ENCODE data around the gene NFU1.
"Not testable (repeated sequence)": the region's sequence is repeated elsewhere in the genome, so short reads cannot be mapped to it uniquely, and the experiment has no call there.

Gene NFU1

DNA sequence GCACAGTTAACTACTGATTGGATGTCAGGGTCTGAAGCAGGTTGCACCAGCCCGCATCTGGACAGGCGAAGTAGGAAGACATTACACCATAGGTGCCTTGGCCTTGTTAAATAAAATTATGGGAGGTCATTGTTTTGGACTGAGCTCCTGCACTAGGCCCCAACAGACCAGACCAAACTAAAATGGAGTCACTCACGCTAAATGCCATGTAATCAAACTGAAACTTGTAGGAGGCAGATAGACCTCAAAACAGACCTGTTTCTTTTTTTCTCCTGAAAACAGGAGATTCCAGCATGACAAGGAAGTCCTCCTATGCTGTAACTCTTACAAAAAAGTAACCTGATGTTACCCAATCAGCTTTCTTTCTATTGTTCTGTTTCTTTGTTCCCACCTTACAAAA, 15.5 kb upstream of the NFU1 start:
- in situ Hi-C loops (cut with HindIII; ENCODE audit: low sequenced_read_pairs) = no loop called here

DNA sequence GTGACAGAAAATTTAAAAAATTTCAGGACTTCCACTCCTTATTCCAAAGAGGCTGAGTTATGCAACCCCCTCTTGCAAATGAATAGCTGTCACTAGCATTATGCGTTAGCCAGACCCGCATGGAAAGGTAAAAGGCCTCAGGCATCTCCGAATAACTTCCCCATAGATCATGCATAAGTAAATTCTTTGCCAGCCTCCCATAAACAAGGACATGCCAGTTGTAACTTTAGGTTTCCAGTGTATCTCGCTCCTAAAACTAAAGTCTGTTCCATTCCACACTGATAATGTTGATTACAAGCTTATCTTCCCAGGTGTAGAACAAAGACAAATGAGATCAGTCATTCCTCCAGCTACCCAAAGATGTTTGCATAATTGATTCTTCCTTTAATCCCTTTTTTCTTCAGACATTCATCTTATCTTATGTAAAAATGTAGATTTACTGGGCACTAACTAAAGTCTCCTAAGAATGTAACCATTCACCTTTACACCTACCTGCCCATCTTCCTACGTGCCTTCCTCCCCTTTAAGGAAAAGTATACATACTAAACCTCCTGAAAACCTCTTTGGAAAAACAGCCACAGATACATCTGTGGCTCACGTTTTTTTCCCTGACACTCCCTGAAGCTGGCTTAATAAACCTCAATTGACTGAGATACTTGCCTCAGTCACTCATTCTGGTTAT, 13.6 kb upstream of the NFU1 start:
- in situ Hi-C loops (cut with HindIII; ENCODE audit: low sequenced_read_pairs) = no loop called here

DNA sequence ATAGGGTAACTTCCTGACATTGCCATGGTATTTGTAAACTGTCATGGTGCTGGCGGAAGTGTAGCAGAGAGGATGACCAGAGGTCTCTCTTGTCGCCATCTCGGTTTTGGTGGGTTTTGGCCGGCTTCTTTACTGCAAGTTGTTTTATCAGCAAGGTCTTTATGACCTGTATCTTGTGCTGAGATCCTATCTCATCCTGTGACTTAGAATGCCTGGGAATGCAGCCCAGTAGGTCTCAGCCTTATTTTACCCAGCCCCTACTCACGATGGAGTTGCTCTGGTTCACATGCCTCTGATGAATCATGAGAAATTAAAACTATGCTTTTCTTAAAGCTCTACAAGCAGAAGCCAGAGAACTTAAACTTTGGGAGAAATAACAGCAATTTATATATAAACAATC, 12.7 kb upstream of the NFU1 start:
- in situ Hi-C loops (cut with HindIII; ENCODE audit: low sequenced_read_pairs) = no loop called here

DNA sequence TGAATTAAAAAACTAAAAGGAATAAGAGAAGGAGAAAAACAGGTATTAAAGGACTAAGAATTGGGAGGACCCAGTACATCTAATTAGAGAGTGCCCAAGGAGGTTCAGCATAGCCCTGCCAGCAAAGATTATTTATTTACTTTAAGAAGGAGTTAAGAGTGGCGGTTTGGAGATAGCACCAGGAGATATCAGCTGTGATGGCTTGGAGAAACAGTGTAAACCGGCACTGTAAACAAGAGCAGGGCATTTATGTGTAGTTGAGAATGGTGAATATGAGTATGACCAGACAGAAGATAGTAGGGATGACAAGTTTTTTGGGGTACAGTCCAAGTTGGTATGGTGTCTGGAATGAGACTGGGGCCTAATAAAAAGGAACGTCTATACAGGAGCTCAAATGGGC, 6.4 kb upstream of the NFU1 start:
- in situ Hi-C loops (cut with HindIII; ENCODE audit: low sequenced_read_pairs) = not testable (repeated sequence)

DNA sequence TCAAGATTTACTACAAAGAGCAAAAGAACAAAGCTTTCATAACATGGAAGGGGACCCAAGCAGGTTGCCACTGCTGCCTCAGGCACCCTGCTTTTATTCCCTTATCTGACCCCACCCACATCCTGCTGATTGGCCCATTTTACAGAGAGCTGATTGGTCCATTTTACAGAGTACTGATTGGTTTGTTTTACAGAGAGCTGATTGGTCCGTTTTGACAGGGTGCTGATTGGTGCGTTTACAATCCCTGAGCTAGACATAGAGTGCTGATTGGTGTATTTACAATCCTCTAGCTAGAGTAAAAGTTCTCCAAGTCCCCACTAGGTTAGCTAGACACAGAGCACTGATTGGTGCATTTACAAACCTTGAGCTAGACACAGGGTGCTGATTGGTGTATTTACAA, 2.3 kb upstream of the NFU1 start:
- in situ Hi-C loops (cut with HindIII; ENCODE audit: low sequenced_read_pairs) = not testable (repeated sequence)

DNA sequence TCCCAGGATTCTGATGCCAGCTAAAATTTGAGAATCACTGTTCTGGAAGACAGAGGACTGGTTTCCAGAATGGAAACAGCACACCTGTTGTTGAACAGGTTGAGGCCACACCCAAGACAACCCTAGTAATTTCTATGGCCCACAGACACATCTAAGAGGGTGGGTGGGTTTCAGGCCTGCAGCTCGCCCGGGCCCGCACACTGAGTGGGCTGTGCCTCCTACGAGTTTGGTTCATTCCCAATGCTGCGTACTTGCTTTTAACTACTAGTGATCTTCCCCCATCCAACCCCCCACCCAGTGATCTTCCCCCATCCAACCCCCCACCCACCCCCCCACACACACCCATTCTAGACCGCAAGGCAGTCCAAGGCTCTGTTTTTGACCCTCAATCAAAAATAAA, 1.3 kb upstream of the NFU1 start:
- in situ Hi-C loops (cut with HindIII; ENCODE audit: low sequenced_read_pairs) = no loop called here

DNA sequence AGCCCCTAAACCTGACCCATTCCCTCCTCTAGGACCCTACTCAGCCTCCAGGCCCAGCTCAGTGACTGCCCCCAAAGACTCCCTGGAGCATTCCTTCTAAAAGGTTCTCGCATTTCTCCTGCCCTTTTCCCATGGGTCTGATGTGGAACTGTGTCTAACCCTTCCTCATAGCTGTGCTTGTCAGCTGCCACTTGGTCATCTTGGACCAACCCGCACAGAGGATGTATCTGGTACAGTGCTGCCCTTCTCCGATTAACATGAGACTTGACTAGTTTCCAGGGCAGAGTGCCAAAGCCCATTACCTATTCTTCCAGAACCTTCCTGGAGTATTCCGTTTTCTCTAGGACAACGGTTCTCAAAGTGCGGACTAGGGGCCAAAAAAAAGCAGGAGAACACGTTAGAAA, 518 bp upstream of the NFU1 start:
- in situ Hi-C loops (cut with HindIII; ENCODE audit: low sequenced_read_pairs) = no loop called here

DNA sequence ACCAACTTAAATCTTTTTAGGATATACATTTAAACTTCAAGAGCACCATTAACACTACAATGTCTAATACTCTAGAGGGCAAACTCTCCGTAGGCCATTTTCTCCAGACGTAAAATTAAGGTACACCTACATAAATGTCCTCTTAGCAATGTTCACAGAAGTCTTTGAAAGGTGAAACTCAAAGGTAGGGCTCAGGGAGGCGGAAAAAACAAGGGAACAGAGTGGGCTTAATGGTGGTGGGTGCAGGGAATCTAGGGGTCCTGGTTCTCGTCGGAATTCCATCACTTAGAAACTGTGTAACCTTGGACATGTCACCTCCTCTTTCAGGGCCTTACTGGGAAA, 668 bp downstream of the NFU1 start:
- in situ Hi-C loops (cut with HindIII; ENCODE audit: low sequenced_read_pairs) = no loop called here

DNA sequence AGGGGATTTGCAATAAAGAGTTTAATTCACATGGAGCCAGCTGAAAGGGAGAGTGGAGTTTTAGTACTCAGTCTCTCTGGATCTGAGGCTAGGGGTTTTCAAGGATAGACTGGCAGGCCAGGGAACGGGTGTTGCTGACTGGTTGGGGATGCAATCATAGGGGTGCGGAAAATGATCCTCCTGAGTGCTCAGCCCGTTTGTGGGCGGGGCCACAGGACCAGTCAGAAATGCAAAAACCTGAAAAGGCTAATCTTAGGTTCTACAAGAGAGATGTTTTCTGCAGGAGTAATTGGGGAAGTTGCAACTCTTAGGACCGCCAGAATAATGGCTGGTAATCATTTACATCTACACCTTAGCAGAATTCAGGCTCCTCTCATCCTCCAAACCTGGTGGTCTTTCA, 2.5 kb downstream of the NFU1 start:
- in situ Hi-C loops (cut with HindIII; ENCODE audit: low sequenced_read_pairs) = no loop called here

DNA sequence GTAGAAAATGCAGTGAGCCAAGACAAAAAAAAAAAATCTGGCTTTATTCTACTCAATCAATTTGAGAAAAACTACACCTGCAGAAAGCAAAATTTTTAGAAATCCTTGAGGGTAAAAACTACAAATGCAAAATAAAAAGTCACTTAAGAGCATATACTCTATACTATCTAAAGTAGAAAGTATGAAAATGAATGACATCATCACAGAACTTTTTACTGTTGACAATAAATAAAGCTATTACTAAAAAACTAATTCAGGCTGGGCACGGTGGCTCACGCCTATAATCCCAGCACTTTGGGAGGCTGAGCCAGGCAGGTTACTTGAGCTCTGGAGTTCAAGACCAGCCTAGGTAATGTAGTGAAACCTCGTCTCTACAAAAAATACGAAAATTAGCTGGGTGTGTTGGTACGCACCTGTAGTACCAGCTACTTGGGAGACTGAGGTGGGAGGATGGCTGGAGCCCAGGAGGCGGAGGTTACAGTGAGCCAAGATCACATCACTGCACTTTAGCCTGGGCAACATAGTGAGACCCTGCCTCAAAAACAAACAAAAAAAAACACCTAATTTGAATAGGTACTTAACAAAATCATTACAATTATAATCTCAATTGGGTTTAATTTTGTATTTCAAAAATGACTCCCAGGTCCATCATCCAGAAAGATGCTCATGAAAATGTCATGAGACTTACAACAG, 7.6 kb downstream of the NFU1 start:
- in situ Hi-C loops (cut with HindIII; ENCODE audit: low sequenced_read_pairs) = no loop called here

DNA sequence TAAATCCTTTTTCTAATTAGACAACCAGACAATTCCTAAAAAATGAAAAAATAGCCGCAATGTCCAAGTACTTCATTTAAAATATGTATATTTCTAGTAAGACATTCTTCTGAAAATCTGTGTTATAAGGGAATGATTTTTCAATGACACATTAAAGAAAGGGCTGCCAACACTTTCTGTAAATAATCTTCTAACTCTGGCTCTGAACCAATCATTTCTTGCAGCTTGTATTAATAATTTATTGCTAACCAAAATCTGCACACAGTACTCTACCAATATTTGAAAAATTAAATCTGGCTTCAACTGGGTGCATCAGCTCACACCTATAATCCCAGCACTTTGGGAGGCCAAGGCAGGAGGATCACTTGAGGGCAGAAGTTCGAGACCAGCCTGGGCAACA, 8.3 kb downstream of the NFU1 start:
- in situ Hi-C loops (cut with HindIII; ENCODE audit: low sequenced_read_pairs) = no loop called here

DNA sequence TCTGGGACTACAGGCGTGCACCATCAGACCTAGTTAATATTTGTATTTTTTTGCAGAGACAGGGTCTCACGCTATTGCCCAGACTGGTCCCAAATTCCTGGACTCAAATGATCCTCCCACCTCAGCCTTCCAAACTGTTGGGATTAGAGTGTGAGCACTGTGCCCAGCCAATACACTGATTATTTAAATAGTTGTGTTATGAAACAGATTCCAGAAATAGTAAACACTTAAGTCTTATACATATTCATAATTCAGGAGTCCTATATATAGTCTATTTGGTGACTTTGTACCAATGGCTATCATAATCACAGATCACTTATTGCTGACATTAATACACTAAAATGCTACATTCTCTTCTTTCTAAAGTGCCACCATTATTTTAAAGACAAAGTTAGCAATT, 12.8 kb downstream of the NFU1 start:
- in situ Hi-C loops (cut with HindIII; ENCODE audit: low sequenced_read_pairs) = no loop called here

DNA sequence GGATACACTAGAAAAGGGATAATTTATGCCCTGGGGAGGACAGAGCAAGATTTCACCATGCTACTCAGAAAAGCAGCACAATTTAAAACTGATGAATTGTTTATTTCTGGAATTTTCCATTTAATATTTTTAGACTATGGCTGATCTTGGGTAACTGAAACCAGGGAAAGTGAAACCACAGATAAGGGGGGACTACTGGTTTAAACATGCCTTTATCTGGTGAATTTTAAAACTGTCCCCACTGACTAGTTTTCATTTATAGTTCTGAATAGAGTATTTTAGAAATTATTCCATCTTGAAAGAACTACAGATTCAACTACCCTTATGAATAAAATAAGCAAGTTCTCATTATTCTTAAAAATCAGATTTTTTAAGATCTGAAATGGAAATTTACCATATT, 15.0 kb downstream of the NFU1 start:
- in situ Hi-C loops (cut with HindIII; ENCODE audit: low sequenced_read_pairs) = no loop called here

DNA sequence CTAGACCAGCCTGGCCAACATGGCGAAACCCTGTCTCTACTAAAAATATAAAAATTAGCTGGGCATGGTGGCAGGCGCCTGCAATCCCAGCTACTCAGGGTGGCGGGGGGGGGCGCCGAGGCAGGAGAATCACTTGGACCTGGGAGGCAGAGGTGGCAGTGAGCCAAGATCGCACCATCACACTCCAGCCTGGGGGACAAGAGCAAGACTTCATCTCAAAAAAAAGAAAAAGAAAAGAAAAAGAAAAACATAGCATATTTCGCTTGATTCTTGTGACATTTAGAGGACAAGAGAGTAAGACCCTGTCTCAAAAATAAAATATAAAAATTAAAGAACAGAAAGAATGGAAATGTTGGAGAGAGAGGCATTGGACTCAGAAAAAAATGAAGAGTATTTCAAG, 18.1 kb downstream of the NFU1 start:
- in situ Hi-C loops (cut with HindIII; ENCODE audit: low sequenced_read_pairs) = not testable (repeated sequence)

DNA sequence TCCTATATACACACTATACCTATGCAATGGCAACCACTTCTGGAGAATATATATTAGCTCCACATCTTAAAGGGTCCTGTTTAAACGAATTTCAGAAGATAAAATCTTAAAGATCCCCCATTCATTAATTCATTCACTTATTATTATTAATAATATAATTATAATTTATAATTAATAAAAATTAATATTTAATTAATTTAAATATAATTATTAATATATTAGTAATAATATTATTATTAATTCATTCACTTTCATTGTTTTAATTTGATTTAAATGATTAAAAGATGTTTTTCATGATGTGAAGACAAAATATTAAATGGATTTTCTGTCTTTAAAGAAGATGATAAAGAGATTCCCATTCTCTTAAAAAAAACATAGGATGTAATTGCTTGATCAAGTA, 21.1 kb downstream of the NFU1 start:
- in situ Hi-C loops (cut with HindIII; ENCODE audit: low sequenced_read_pairs) = no loop called here

DNA sequence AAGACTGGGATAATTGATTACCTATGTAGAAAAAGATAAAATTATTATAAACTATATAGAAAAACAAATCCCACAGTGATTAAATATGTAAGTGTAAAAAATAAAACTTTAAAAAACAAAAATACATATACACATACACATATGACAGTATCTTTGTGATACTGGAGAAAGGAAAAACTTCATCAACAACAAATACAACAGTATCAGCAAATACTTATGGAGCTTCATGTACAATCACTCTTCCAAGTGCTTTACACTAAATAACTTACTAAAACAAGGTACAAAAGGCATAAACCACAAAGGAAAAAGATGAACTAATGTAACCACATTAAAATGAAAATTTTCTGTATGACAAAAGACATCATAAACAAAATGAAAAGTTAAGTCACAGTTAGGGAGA, 26.1 kb downstream of the NFU1 start:
- in situ Hi-C loops (cut with HindIII; ENCODE audit: low sequenced_read_pairs) = no loop called here

DNA sequence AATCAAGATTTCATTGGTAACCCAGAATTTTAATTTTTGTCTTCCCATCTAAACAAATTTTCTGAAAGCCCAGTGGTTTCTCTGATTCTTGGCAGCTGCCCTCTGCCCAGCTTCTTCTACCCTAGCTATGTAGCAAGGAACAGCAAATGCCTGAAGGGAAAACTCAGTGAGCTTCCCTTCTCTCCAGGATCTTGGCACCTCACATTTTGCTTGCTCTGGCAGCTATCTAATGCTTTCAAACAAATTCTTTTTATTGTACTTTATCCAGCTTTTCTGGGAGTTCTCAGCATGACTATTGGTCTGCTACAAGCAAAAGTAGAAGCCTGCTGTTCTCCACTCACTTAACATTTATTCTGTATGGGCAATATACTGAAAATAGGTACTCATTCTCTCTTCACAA, 31.9 kb downstream of the NFU1 start:
- in situ Hi-C loops (cut with HindIII; ENCODE audit: low sequenced_read_pairs) = no loop called here

DNA sequence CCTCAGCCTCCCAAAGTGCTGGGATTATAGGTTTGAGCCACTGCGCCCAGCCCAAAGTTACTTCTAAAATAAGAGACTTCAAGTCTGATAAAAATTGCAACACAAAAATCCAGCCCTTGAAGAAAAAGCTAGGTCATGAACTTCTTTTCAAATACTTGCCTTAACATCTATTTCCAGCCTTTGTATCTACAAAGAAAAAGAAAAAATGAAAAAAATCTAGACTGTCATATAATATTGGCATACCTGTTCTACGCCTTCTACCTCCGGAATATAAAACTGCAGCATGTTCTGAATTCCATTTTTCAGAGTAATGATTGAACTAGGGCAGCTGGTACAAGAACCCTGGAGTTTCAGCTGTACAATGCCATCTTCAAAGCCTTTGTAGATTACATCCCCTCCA, 37.1 kb downstream of the NFU1 start:
- in situ Hi-C loops (cut with HindIII; ENCODE audit: low sequenced_read_pairs) = no loop called here

DNA sequence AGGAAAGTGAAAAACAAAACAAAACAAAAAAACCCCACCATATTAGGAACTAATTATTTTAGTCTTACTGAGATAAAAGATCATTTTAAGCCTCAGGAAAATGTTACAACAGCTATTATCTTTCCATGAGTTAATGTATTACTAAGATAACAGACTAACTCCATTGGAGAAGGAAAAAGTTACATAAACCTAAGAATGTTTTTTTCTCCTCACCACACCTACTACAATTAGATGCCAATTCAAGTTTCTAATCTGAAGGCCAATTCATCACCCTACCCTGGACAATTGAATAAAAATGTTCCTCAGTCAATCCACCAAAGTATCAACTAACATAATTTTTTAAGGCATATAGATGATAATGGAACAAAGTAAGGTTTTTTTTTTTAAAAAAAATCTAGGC, 40.0 kb downstream of the NFU1 start:
- in situ Hi-C loops (cut with HindIII; ENCODE audit: low sequenced_read_pairs) = no loop called here

DNA sequence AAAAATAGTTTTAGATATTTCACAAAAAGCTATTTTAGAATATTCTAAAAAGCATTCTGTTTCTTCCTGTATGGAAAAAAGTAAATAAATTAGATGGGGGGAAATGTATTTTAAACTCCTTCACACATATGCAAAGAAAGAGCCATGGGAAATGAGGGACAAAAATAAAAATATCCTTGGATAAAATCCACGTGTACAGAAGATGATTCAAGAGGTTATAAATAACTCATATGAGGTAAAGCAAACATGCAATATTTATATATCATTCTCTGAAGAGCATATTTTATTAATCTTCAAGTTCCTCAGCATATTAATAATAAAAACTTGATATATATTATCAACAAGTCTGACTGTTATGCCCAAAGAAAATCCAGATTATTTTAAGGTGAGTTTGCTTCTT, 41.4 kb downstream of the NFU1 start:
- in situ Hi-C loops (cut with HindIII; ENCODE audit: low sequenced_read_pairs) = no loop called here

DNA sequence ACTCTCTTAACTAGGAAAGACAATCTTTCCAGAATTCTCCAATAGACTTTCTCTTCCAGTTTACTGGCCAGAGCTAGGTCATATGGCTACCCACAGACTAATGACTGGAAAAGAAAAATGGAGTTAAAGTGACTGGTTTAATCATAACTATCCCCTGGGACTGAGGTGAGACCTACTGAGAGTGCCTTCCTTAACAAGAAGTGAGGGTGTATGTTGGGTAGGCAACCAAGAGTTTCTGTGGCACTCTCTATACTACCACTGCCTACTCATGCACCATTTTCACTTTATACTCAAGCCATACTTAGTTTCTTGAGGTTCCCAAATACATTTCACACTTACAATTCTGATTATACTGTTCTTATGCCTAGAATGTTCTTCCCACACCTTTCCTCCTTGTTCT, 43.3 kb downstream of the NFU1 start:
- in situ Hi-C loops (cut with HindIII; ENCODE audit: low sequenced_read_pairs) = no loop called here

DNA sequence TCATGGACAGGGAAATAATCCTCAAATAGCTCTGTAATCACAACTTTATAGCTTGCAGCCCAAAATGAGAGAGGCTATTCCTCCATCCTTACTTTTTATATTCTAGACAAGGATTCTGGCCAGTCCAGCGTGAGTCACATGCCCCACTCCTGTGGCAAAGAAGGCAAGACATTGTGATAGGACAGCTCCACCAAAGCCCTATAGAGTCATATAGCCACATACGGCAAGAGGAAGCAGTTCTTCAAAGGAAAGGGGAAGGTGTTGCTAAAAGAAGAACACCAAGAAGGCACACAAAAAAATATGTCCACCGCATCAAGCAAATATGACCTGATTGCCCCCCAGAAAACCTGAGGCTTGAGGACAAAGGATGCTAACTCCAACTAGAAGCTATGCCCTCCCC, 46.8 kb downstream of the NFU1 start:
- in situ Hi-C loops (cut with HindIII; ENCODE audit: low sequenced_read_pairs) = no loop called here

DNA sequence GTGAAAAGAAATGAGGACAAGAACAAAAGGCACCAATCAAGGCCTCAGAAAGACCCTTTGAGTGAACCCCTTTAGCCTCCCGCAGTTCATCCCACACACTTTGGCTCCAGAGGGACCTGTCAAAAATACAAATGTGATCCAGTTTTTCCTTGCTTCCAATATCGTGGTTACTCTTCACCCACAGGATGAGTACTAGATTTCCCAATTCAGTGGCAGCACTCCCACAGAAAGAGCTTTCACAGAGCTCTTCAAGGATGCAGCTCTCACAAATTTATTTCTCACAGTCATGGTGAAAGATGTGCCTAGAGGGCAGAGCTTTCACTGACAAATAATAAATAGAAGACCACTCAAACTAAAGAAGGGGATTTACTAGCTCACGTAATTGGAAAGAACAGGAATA, 47.2 kb downstream of the NFU1 start:
- in situ Hi-C loops (cut with HindIII; ENCODE audit: low sequenced_read_pairs) = no loop called here

Data from DLD1 (cell line).